Stimulated activated CD4-positive, alpha-beta T cell treated with anti-CD3 and anti-CD28 coated beads, Interleukin-2, amount 100 ng/mL, for 4 hours (primary cell): ENCODE measurements around the gene PLCG2.
"Not testable (repeated sequence)": the region's sequence is repeated elsewhere in the genome, so short reads cannot be mapped to it uniquely, and the experiment has no call there.

Experiments used
- DNase-seq: peaks from one replicate; pipeline ENCODE4 v3.0.0-alpha.2; 2020; ENCODE audit warnings: low read depth

The PLCG2 gene

GRCh38 chr16:81913222-81913621 lies 134.1 kb downstream of the PLCG2 start:
- no peak for DNase-seq

- no peak for DNase-seq
These were observed 138.3 kb downstream of the PLCG2 start for GRCh38 chr16:81917375-81917774.

- no peak for DNase-seq
These were observed 139.8 kb downstream of the PLCG2 start for GRCh38 chr16:81918927-81919326.

GRCh38 chr16:81920498-81920897 lies 141.4 kb downstream of the PLCG2 start:
- DNase-seq = no peak

GRCh38 chr16:81921085-81921814 lies 142.2 kb downstream of the PLCG2 start:
- no peak for DNase-seq

- no peak for DNase-seq
These were observed 142.9 kb downstream of the PLCG2 start for GRCh38 chr16:81921843-81922584.

- DNase-seq = no peak
These were observed 144.2 kb downstream of the PLCG2 start for GRCh38 chr16:81923296-81923695.

- DNase-seq = no peak
These were observed 145.9 kb downstream of the PLCG2 start for GRCh38 chr16:81925016-81925415.

GRCh38 chr16:81926036-81926435 lies 146.9 kb downstream of the PLCG2 start:
- no peak for DNase-seq

GRCh38 chr16:81927561-81928185 lies 148.6 kb downstream of the PLCG2 start:
- DNase-seq = no peak

- no peak for DNase-seq
These were observed 149.3 kb downstream of the PLCG2 start for GRCh38 chr16:81928271-81928918.

- DNase-seq = no peak
These were observed 149.9 kb downstream of the PLCG2 start for GRCh38 chr16:81928975-81929374.

GRCh38 chr16:81929841-81930240 lies 150.8 kb downstream of the PLCG2 start:
- no peak for DNase-seq

- no peak for DNase-seq
These were observed 152.8 kb downstream of the PLCG2 start for GRCh38 chr16:81931927-81932326.

GRCh38 chr16:81932668-81933067 lies 153.6 kb downstream of the PLCG2 start:
- DNase-seq = no peak

- DNase-seq = no peak
These were observed 154.3 kb downstream of the PLCG2 start for GRCh38 chr16:81933361-81933760.

GRCh38 chr16:81934711-81935110 lies 155.6 kb downstream of the PLCG2 start:
- DNase-seq = not testable (repeated sequence)

GRCh38 chr16:81936209-81937000 lies 157.3 kb downstream of the PLCG2 start:
- no peak for DNase-seq

- no peak for DNase-seq
These were observed 158.4 kb downstream of the PLCG2 start for GRCh38 chr16:81937305-81938038.

GRCh38 chr16:81938326-81939163 lies 159.5 kb downstream of the PLCG2 start:
- DNase-seq = no peak
